Mesothelial cell of epicardium (in vitro differentiated cells): ENCODE data around the gene UBE2Z. TPM values are rescaled to one million over a fixed set of nuclear protein-coding genes. Genes with fewer than 3 reads are reported as not detected.

Source experiments
- DNase-seq, 2 experiments: peaks; one replicate each; pipeline ENCODE4 v3.0.0; 2021; ENCODE audit warnings: low spot score in 2 of 2; ENCODE audit not compliant: unreplicated experiment in 2 of 2
- H3K27ac Mint-ChIP-seq: 2 replicates; pipeline ENCODE4 v1.8.0; 2021; ENCODE audit warnings: mixed read lengths
- H3K27me3 Mint-ChIP-seq: 2 replicates; pipeline ENCODE4 v1.8.0; 2021; ENCODE audit warnings: low read depth, mixed read lengths
- H3K36me3 Mint-ChIP-seq: 2 replicates; pipeline ENCODE4 v1.8.0; 2021; ENCODE audit warnings: mixed read lengths
- H3K4me1 Mint-ChIP-seq: 2 replicates; pipeline ENCODE4 v1.8.0; 2021; ENCODE audit warnings: mixed read lengths
- H3K4me3 Mint-ChIP-seq: 2 replicates; pipeline ENCODE4 v1.8.0; 2021; ENCODE audit warnings: mild to moderate bottlenecking, moderate library complexity, mixed read lengths
- H3K9me3 Mint-ChIP-seq: 2 replicates; pipeline ENCODE4 v1.8.0; 2021; ENCODE audit warnings: mixed read lengths
- total RNA-seq: library from RNA; stranded (reverse); gene quantifications from 3 replicates; pipeline ENCODE4 v1.2.1, GENCODE V29; 2021
- TF ChIP-seq, protein P1 (sequence below): fragments of 200-600 bp; sonication (generic); IDR thresholded peaks from one replicate; pipeline ENCODE4 v1.5.0; 2021; ENCODE audit warnings: antibody characterized with exemption; ENCODE audit not compliant: unreplicated experiment

Gene UBE2Z
- total RNA-seq, 1 donor from 2014 or later = 89.8 TPM

DNA sequence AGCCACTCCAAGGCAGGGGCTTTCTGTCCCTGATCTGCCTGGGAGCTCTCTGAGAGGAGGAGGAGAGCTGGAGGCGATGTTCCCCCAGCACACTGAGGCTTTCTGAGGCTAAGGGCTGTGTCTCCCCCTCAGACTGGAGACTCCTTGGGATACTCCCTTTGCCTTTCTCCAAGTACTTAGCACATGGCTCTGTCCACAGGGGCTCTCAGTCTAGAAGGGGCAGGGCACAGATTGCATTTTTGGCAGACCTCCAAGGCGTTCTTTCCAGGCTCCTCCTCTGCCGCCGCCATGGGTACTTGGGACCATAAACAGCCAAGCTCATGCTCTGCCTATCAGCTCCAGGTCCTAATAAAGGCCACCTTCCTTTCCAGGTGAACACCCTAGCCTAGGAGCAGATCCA is 62.0 kb downstream of the UBE2Z start:
- Mint-ChIP-seq H3K27me3 (no peaks in the 10 kb centered on the region), H3K4me1 (peaks cover 29% of the 10 kb centered on the region), H3K36me3 (no peaks in the 10 kb centered on the region), H3K4me3 (no peak overlapping the region), H3K9me3 (no peaks in the 10 kb centered on the region), H3K27ac (peak overlapping the region; percentile 7)
- peak; percentile 29 to 57 for DNase-seq
- TF ChIP-seq, protein P1, sequence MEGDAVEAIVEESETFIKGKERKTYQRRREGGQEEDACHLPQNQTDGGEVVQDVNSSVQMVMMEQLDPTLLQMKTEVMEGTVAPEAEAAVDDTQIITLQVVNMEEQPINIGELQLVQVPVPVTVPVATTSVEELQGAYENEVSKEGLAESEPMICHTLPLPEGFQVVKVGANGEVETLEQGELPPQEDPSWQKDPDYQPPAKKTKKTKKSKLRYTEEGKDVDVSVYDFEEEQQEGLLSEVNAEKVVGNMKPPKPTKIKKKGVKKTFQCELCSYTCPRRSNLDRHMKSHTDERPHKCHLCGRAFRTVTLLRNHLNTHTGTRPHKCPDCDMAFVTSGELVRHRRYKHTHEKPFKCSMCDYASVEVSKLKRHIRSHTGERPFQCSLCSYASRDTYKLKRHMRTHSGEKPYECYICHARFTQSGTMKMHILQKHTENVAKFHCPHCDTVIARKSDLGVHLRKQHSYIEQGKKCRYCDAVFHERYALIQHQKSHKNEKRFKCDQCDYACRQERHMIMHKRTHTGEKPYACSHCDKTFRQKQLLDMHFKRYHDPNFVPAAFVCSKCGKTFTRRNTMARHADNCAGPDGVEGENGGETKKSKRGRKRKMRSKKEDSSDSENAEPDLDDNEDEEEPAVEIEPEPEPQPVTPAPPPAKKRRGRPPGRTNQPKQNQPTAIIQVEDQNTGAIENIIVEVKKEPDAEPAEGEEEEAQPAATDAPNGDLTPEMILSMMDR = no peak

- H3K27ac Mint-ChIP-seq = peak overlapping the region; percentile 93
- H3K4me1 Mint-ChIP-seq = peaks cover 29% of the 10 kb centered on the region
- H3K9me3 Mint-ChIP-seq = no peaks in the 10 kb centered on the region
- H3K4me3 Mint-ChIP-seq = no peak overlapping the region
- TF ChIP-seq, protein P1 = no peak
- H3K36me3 Mint-ChIP-seq = no peaks in the 10 kb centered on the region
- no peak for DNase-seq
- H3K27me3 Mint-ChIP-seq = no peaks in the 10 kb centered on the region
These were observed 62.9 kb downstream of the UBE2Z start for GRCh38 chr17:48970865-48971687.

- TF ChIP-seq, protein P1 = no peak
- DNase-seq = no peak
- H3K36me3 Mint-ChIP-seq = no peaks in the 10 kb centered on the region
- H3K27ac Mint-ChIP-seq = peak overlapping the region; percentile 93
- H3K4me3 Mint-ChIP-seq = peak overlapping the region; percentile 10
- H3K9me3 Mint-ChIP-seq = no peaks in the 10 kb centered on the region
- peaks cover 29% of the 10 kb centered on the region for H3K4me1 Mint-ChIP-seq
- H3K27me3 Mint-ChIP-seq = no peaks in the 10 kb centered on the region
These were observed 64.5 kb downstream of the UBE2Z start for GRCh38 chr17:48972749-48973097.

DNA sequence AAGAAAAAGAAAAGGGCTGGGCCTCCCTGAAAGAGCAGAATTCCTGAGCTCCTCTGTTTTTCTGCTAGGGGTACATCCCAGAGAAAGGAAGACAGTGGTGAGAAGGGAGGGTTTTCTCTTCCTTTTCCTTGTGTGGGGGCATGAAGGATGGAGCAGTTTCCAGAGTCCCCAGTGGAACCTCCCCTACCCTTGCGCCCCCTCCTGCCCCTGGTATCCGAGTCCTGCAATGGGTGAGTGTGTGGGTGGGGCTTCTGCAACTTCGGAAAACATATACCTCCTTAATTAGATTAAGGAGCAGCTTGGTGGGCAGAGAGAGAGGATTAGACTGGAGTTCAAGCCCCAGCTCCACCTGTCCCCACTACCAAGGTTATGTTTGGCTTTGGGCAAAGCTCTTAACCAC is 65.6 kb downstream of the UBE2Z start:
- TF ChIP-seq, protein P1 = no peak
- Mint-ChIP-seq H3K36me3 (no peaks in the 10 kb centered on the region), H3K4me1 (peaks cover 29% of the 10 kb centered on the region), H3K27ac (no peak overlapping the region), H3K9me3 (no peaks in the 10 kb centered on the region), H3K4me3 (no peak overlapping the region), H3K27me3 (no peaks in the 10 kb centered on the region)
- DNase-seq = no peak

Other genes with a start within 250 kb of the UBE2Z start
- gene PRAC1, start 185.9 kb upstream of the UBE2Z start, total RNA-seq = 14.0 to 16.8 TPM (median 15.2 TPM) in 3 replicates
- 7.3 to 8.5 TPM (median 7.9 TPM) in 3 replicates for gene PRAC2, start 185.2 kb upstream of the UBE2Z start, total RNA-seq
- gene HOXB13, start 179.7 kb upstream of the UBE2Z start, total RNA-seq = 26.4 to 26.9 TPM (median 26.8 TPM) in 3 replicates
- not detected in 3 replicates for gene TTLL6, start 91.2 kb upstream of the UBE2Z start, total RNA-seq
- 55.2 to 56.6 TPM (median 56.6 TPM) in 3 replicates for gene CALCOCO2, start 77.4 kb upstream of the UBE2Z start, total RNA-seq
- 45.1 to 48.7 TPM (median 48.0 TPM) in 3 replicates for gene ATP5MC1, start 15.6 kb upstream of the UBE2Z start, total RNA-seq
- gene SNF8, start 36.4 kb downstream of the UBE2Z start, total RNA-seq = 78.6 to 91.5 TPM (median 88.0 TPM) in 3 replicates
- not detected in 3 replicates for gene GIP, start 60.2 kb downstream of the UBE2Z start, total RNA-seq
- 225 to 227 TPM (median 227 TPM) in 3 replicates for gene IGF2BP1, start 89.0 kb downstream of the UBE2Z start, total RNA-seq
- 0.02 to 0.07 TPM (median 0.04 TPM) in 3 replicates for gene B4GALNT2, start 224.4 kb downstream of the UBE2Z start, total RNA-seq